Left lung (tissue), 14 donors: ENCODE measurements around the gene EDIL3. TPM values are rescaled to one million over a fixed set of nuclear protein-coding genes. Genes with fewer than 3 reads are reported as not detected.

Experiments
- ATAC-seq: fragments of 200-7000 bp; cut with Tn5 transposase; one replicate; pipeline ENCODE4 v1.9.1; 2020; ENCODE audit warnings: moderate library complexity
- DNase-seq, 4 donors: peaks; one replicate each; pipeline ENCODE4 v3.0.0-alpha.2; 2013 to 2020
- H3K27ac ChIP-seq, 2 donors: fragments of 200-600 bp; sonication (generic) in 1 of 2; one replicate each; pipeline versions ENCODE4 v1.5.0 to v1.8.0; 2020 to 2021
- H3K27me3 ChIP-seq, 2 donors: fragments of 200-600 bp; sonication (generic) in 1 of 2; one replicate each; pipeline versions ENCODE4 v1.5.0 to v1.8.0; 2020 to 2021
- H3K36me3 ChIP-seq, 2 donors: fragments of 200-600 bp; sonication (generic) in 1 of 2; one replicate each; pipeline versions ENCODE4 v1.5.0 to v1.8.0; 2020 to 2021
- H3K4me1 ChIP-seq, 2 donors: fragments of 200-600 bp; one replicate each; pipeline ENCODE4 v1.8.0; 2021
- H3K4me3 ChIP-seq, 2 donors: fragments of 200-600 bp; sonication (generic) in 1 of 2; one replicate each; pipeline versions ENCODE4 v1.5.0 to v1.8.0; 2020 to 2021; ENCODE audit warnings: mild to moderate bottlenecking in 1 of 2
- H3K9me3 ChIP-seq, 2 donors: fragments of 200-600 bp; sonication (generic) in 1 of 2; one replicate each; pipeline versions ENCODE4 v1.5.0 to v1.8.0; 2020 to 2021
- intact Hi-C, 2 donors: fragments of 100-400 bp; cut with DNase I; formaldehyde crosslinking; loops; one replicate each; pipeline versions ENCODE4 v1.11.2 to v1.14.2; 2022
- long read RNA-seq, 12 donors: library from polyadenylated mRNA in 2 of 12; unstranded in 2 of 12; transcript quantifications; one replicate each; pipeline ENCODE4 v2.0.0 and lab custom pipeline, GENCODE V29; 2019 to 2026
- polyA plus RNA-seq, 6 donors: library from polyadenylated mRNA; unstranded; fragments of 120-200 nt; gene quantifications; one replicate each; pipeline ENCODE4 v1.2.1, GENCODE V29; 2013; ENCODE audit not compliant: insufficient read length in 6 of 6
- total RNA-seq, 2 donors: library from RNA; stranded (reverse); fragmentation: NEBNext Ultra II Directional; extraction: Animal tissue kit (Norgen Biotek cat#: 25700); gene quantifications; one replicate each; pipeline ENCODE4 v1.2.1, GENCODE V29; 2021
- TF ChIP-seq, protein P1 (sequence below), 2 donors: fragments of 200-600 bp; sonication (generic) in 1 of 2; IDR thresholded peaks; one replicate each; pipeline versions ENCODE4 v1.5.0 to v1.8.0; 2021; ENCODE audit warnings: antibody characterized with exemption in 2 of 2
- donor health status: DM: no; HTN: yes; CAD: no.
- donor health status: DM: no; HTN: no; CAD: no.

Gene EDIL3, protein sequence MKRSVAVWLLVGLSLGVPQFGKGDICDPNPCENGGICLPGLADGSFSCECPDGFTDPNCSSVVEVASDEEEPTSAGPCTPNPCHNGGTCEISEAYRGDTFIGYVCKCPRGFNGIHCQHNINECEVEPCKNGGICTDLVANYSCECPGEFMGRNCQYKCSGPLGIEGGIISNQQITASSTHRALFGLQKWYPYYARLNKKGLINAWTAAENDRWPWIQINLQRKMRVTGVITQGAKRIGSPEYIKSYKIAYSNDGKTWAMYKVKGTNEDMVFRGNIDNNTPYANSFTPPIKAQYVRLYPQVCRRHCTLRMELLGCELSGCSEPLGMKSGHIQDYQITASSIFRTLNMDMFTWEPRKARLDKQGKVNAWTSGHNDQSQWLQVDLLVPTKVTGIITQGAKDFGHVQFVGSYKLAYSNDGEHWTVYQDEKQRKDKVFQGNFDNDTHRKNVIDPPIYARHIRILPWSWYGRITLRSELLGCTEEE
- total RNA-seq (10 to 100 TPM; 20.6 to 59.9 TPM), polyA plus RNA-seq (10 to 100 TPM; 35.3 to 43.7 (median 42.3) TPM)
- long read RNA-seq, donor 1, full-length matches to known transcripts, result 6 of 52 reads
- long read RNA-seq, donor 1, partial matches to known transcripts, result 46 of 52 reads
- long read RNA-seq, donor 1, other reads (novel, unspliced or antisense), result 0 of 52 reads
- long read RNA-seq, donor 2, full-length matches to known transcripts, result 11 of 11 reads
- long read RNA-seq, donor 2, partial matches to known transcripts, result 0 of 11 reads
- long read RNA-seq, donor 2, other reads (novel, unspliced or antisense), result 0 of 11 reads
- long read RNA-seq, donor 3, full-length matches to known transcripts, result 3 of 26 reads
- long read RNA-seq, donor 3, partial matches to known transcripts, result 23 of 26 reads
- long read RNA-seq, donor 3, other reads (novel, unspliced or antisense), result 0 of 26 reads
- long read RNA-seq, donor 4, partial matches to known transcripts, result 3 of 7 reads
- long read RNA-seq, donor 4, other reads (novel, unspliced or antisense), result 4 of 7 reads
- long read RNA-seq, donor 5, full-length matches to known transcripts, result 6 of 27 reads
- long read RNA-seq, donor 5, partial matches to known transcripts, result 21 of 27 reads
- long read RNA-seq, donor 5, other reads (novel, unspliced or antisense), result 0 of 27 reads
- long read RNA-seq, donor 6, full-length matches to known transcripts, result 5 of 33 reads
- long read RNA-seq, donor 6, partial matches to known transcripts, result 28 of 33 reads
- long read RNA-seq, donor 6, other reads (novel, unspliced or antisense), result 0 of 33 reads
- long read RNA-seq, donor 7, full-length matches to known transcripts, result 7 of 32 reads
- long read RNA-seq, donor 7, partial matches to known transcripts, result 25 of 32 reads
- long read RNA-seq, donor 7, other reads (novel, unspliced or antisense), result 0 of 32 reads
- long read RNA-seq, donor 8, full-length matches to known transcripts, result 6 of 25 reads
- long read RNA-seq, donor 8, partial matches to known transcripts, result 19 of 25 reads
- long read RNA-seq, donor 8, other reads (novel, unspliced or antisense), result 0 of 25 reads
- long read RNA-seq, donor 9, result 0 reads
- long read RNA-seq, donor 10, full-length matches to known transcripts, result 1 of 1 reads
- long read RNA-seq, donor 10, partial matches to known transcripts, result 0 of 1 reads
- long read RNA-seq, donor 10, other reads (novel, unspliced or antisense), result 0 of 1 reads
- long read RNA-seq, donor 11, full-length matches to known transcripts, result 12 of 114 reads
- long read RNA-seq, donor 11, partial matches to known transcripts, result 102 of 114 reads
- long read RNA-seq, donor 11, other reads (novel, unspliced or antisense), result 0 of 114 reads
- long read RNA-seq, donor 12, full-length matches to known transcripts, result 6 of 44 reads
- long read RNA-seq, donor 12, partial matches to known transcripts, result 38 of 44 reads
- long read RNA-seq, donor 12, other reads (novel, unspliced or antisense), result 0 of 44 reads

GRCh38 chr5:84384604-84385575 lies at the start of gene EDIL3:
EDIL3 (minus strand) TSS chr5:84384880; CDS start chr5:84384374, 506 bp downstream.
- H3K27ac ChIP-seq, result peak within 1 kb of the TSS; percentile 30 to 89
- TF ChIP-seq, protein P1, sequence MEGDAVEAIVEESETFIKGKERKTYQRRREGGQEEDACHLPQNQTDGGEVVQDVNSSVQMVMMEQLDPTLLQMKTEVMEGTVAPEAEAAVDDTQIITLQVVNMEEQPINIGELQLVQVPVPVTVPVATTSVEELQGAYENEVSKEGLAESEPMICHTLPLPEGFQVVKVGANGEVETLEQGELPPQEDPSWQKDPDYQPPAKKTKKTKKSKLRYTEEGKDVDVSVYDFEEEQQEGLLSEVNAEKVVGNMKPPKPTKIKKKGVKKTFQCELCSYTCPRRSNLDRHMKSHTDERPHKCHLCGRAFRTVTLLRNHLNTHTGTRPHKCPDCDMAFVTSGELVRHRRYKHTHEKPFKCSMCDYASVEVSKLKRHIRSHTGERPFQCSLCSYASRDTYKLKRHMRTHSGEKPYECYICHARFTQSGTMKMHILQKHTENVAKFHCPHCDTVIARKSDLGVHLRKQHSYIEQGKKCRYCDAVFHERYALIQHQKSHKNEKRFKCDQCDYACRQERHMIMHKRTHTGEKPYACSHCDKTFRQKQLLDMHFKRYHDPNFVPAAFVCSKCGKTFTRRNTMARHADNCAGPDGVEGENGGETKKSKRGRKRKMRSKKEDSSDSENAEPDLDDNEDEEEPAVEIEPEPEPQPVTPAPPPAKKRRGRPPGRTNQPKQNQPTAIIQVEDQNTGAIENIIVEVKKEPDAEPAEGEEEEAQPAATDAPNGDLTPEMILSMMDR (IDR thresholded peaks at IDR 0.05), result no peak
- peak; percentile 25 for ATAC-seq
- DNase-seq, result peak; percentile 50 to 78 (median 54)
- H3K27me3 ChIP-seq, result peaks cover 0 to 68% of the 10 kb centered on the region in 2 donors
- no peaks in the 10 kb centered on the region for H3K36me3 ChIP-seq
- peak within 1 kb of the TSS; percentile 49 to 60 for H3K4me3 ChIP-seq
- intact Hi-C loops, result no loop called here
- H3K4me1 ChIP-seq, result peaks cover 0 to 4% of the 10 kb centered on the region in 2 donors
- no peaks in the 10 kb centered on the region for H3K9me3 ChIP-seq

GRCh38 chr5:84433461-84433860 lies 48.8 kb upstream of the EDIL3 start:
- DNase-seq, result no peak
- Histone ChIP-seq H3K9me3 (peaks cover 0 to 4% of the 10 kb centered on the region in 2 donors), H3K27me3 (no peaks in the 10 kb centered on the region), H3K36me3 (no peaks in the 10 kb centered on the region), H3K27ac (no peak overlapping the region), H3K4me1 (no peaks in the 10 kb centered on the region), H3K4me3 (no peak overlapping the region)
- TF ChIP-seq, protein P1 (IDR thresholded peaks at IDR 0.05), result no peak
- no peak for ATAC-seq
- intact Hi-C loops, result no loop called here

GRCh38 chr5:84430863-84431663 lies 46.4 kb upstream of the EDIL3 start:
- Histone ChIP-seq H3K27me3 (no peaks in the 10 kb centered on the region), H3K4me1 (no peaks in the 10 kb centered on the region), H3K9me3 (peaks cover 0 to 11% of the 10 kb centered on the region in 2 donors), H3K4me3 (no peak overlapping the region), H3K27ac (no peak overlapping the region), H3K36me3 (no peaks in the 10 kb centered on the region)
- no peak for ATAC-seq
- DNase-seq, result no peak
- TF ChIP-seq, protein P1 (IDR thresholded peaks at IDR 0.05), result no peak
- intact Hi-C loops, result no loop called here
